HG02840 (cell line): ENCODE data around the gene CA5A.
"Not testable (repeated sequence)": the region's sequence is repeated elsewhere in the genome, so short reads cannot be mapped to it uniquely, and the experiment has no call there.

Source experiments
- ATAC-seq: cut with Tn5 transposase; IDR thresholded peaks from one replicate; pipeline ENCODE4 v1.9.1; 2021; ENCODE audit warnings: mild to moderate bottlenecking, moderate library complexity, moderate number of reproducible peaks; ENCODE audit not compliant: unreplicated experiment, low FRiP score

CA5A gene

GRCh38 chr16:87936375-87937230 is at the start of gene CA5A:
Gene CA5A (minus strand): TSS chr16:87936529. CDS start chr16:87936450, 79 bp downstream.
- ATAC-seq: no peak

GRCh38 chr16:87985493-87985892 is 49.2 kb upstream of the CA5A start:
- not testable (repeated sequence) for ATAC-seq

GRCh38 chr16:87984632-87985267 is 48.4 kb upstream of the CA5A start:
- no peak for ATAC-seq

GRCh38 chr16:87984180-87984579 is 47.9 kb upstream of the CA5A start:
- not testable (repeated sequence) for ATAC-seq

GRCh38 chr16:87983737-87984097 is 47.4 kb upstream of the CA5A start:
- ATAC-seq: not testable (repeated sequence)

- not testable (repeated sequence) for ATAC-seq
Measured at GRCh38 chr16:87983072-87983736, 46.9 kb upstream of the CA5A start.

- no peak for ATAC-seq
Measured at GRCh38 chr16:87982581-87983041, 46.3 kb upstream of the CA5A start.

GRCh38 chr16:87981376-87981775 is 45.0 kb upstream of the CA5A start:
- ATAC-seq: not testable (repeated sequence)

GRCh38 chr16:87979911-87980630 is 43.7 kb upstream of the CA5A start:
- ATAC-seq: not testable (repeated sequence)

GRCh38 chr16:87979352-87979751 is 43.0 kb upstream of the CA5A start:
- no peak for ATAC-seq

- no peak for ATAC-seq
Measured at GRCh38 chr16:87978127-87978526, 41.8 kb upstream of the CA5A start.

- no peak for ATAC-seq
Measured at GRCh38 chr16:87976665-87977064, 40.3 kb upstream of the CA5A start.

GRCh38 chr16:87974178-87974577 is 37.8 kb upstream of the CA5A start:
- ATAC-seq: no peak

GRCh38 chr16:87973717-87974116 is 37.4 kb upstream of the CA5A start:
- no peak for ATAC-seq

- no peak for ATAC-seq
Measured at GRCh38 chr16:87971933-87972332, 35.6 kb upstream of the CA5A start.

GRCh38 chr16:87970186-87970585 is 33.9 kb upstream of the CA5A start:
- no peak for ATAC-seq

- ATAC-seq: no peak
Measured at GRCh38 chr16:87968541-87968940, 32.2 kb upstream of the CA5A start.

GRCh38 chr16:87966685-87967185 is 30.4 kb upstream of the CA5A start:
- no peak for ATAC-seq

GRCh38 chr16:87966064-87966645 is 29.8 kb upstream of the CA5A start:
- ATAC-seq: no peak

- ATAC-seq: no peak
Measured at GRCh38 chr16:87965417-87965816, 29.1 kb upstream of the CA5A start.
